Endothelial cell of umbilical vein (primary cell): ENCODE results near the gene PSMB2. TPM values are rescaled to one million over a fixed set of nuclear protein-coding genes. Genes with fewer than 3 reads are reported as not detected.
A peak's percentile ranks its signal among the peaks of the same experiment; 100 is the strongest.

Experiments used
- BruUV-seq: library from RNA; stranded (reverse); fragments of 400-500 nt; replicated peaks from 2 replicates; lab custom pipeline; 2021; lab: Mats Ljungman, UMichigan
- CTCF ChIA-PET: fragments of 300-600, 350-600 bp; sonication (Branson Sonifier 250); formaldehyde crosslinking; loops from one replicate; lab custom pipeline; 2021; ENCODE audit warnings: antibody characterized with exemption, inconsistent platforms; lab: Charles Lee
- POLR2A ChIA-PET: fragments of 300-600, 350-600 bp; sonication (Branson Sonifier 250); formaldehyde crosslinking; loops from one replicate; lab custom pipeline; 2021; ENCODE audit warnings: antibody characterized with exemption, inconsistent platforms; lab: Charles Lee
- DNase-seq: peaks from one replicate; pipeline ENCODE4 v3.0.0-alpha.2; 2011; ENCODE audit warnings: low read depth, low spot score
- FAIRE-seq: peaks from 2 replicates; lab custom pipeline; 2011; peaks lifted over from hg19 to GRCh38; lab: Jason Lieb, UNC
- H2AFZ ChIP-seq: 2 replicates; pipeline ENCODE4 v1.6.0; 2012; ENCODE audit warnings: low read depth, low read length, control low read depth, inconsistent platforms
- H3K27ac ChIP-seq: 2 replicates; pipeline ENCODE4 v1.5.1; 2011; ENCODE audit warnings: low read depth, mild to moderate bottlenecking, control low read depth, low read length, moderate library complexity; ENCODE audit not compliant: insufficient read depth
- H3K27me3 ChIP-seq, 2 experiments: 2 replicates each; pipeline versions ENCODE4 v1.6.0 to v1.6.1; 2011; ENCODE audit warnings: low read length in 2 of 2, mixed read lengths in 1 of 2; ENCODE audit not compliant: control insufficient read depth in 2 of 2, insufficient read depth in 2 of 2
- H3K36me3 ChIP-seq, 2 experiments: 2 replicates in 1 of 2; 3 replicates in 1 of 2; pipeline ENCODE4 v1.5.1; 2011; ENCODE audit warnings: low read length in 2 of 2, mild to moderate bottlenecking in 1 of 2, moderate library complexity in 1 of 2; ENCODE audit not compliant: control insufficient read depth in 2 of 2, insufficient read depth in 2 of 2; ENCODE audit errors: extremely low read depth in 1 of 2
- H3K4me1 ChIP-seq: 3 replicates; pipeline ENCODE4 v1.5.1; 2011; ENCODE audit warnings: mild to moderate bottlenecking, low read length; ENCODE audit not compliant: control insufficient read depth, insufficient read depth; ENCODE audit errors: extremely low read depth
- H3K4me2 ChIP-seq: 2 replicates; pipeline ENCODE4 v1.6.1; 2011; ENCODE audit warnings: low read length, control low read depth, mixed read lengths; ENCODE audit not compliant: insufficient read depth
- H3K4me3 ChIP-seq, 3 experiments: fragments of 200-600 bp in 1 of 3; sonication (generic), shearing (Covaris generic) in 1 of 3; replicated peaks in 1 of 3; 2 replicates each; pipeline ENCODE4 v1.5.1; 2011 to 2016; ENCODE audit warnings: control low read depth in 3 of 3, low read length in 3 of 3, mild to moderate bottlenecking in 2 of 3, inconsistent platforms in 1 of 3, low read depth in 1 of 3, moderate library complexity in 1 of 3; ENCODE audit not compliant: insufficient read depth in 1 of 3
- H3K79me2 ChIP-seq: 2 replicates; pipeline ENCODE4 v1.6.0; 2012; ENCODE audit warnings: low read length, inconsistent platforms; ENCODE audit not compliant: control insufficient read depth, insufficient read depth
- H3K9ac ChIP-seq: replicated peaks from 2 replicates; pipeline ENCODE3; 2011; ENCODE audit warnings: low read length, control low read depth; ENCODE audit not compliant: insufficient read depth; ENCODE audit errors: extremely low read depth
- H3K9me1 ChIP-seq: replicated peaks from 3 replicates; pipeline ENCODE4 v1.6.0; 2011; ENCODE audit warnings: mild to moderate bottlenecking, low read length; ENCODE audit not compliant: control insufficient read depth, insufficient read depth; ENCODE audit errors: extremely low read depth
- H3K9me3 ChIP-seq: replicated peaks from 2 replicates; pipeline ENCODE4 v1.5.1; 2012; ENCODE audit warnings: low read length, inconsistent platforms; ENCODE audit not compliant: control insufficient read depth, insufficient read depth
- H4K20me1 ChIP-seq: replicated peaks from 2 replicates; pipeline ENCODE3; 2011; ENCODE audit warnings: mild to moderate bottlenecking, low read length; ENCODE audit not compliant: control insufficient read depth, insufficient read depth; ENCODE audit errors: extremely low read depth
- EZH2 ChIP-seq: IDR thresholded peaks from 2 replicates; pipeline ENCODE4 v1.6.1; 2012; ENCODE audit warnings: borderline replicate concordance, low read depth, mild to moderate bottlenecking, moderate library complexity, low read length, inconsistent platforms; ENCODE audit not compliant: severe bottlenecking
- FOS ChIP-seq: IDR thresholded peaks from 2 replicates; pipeline ENCODE4 v1.6.1; 2011; ENCODE audit warnings: mild to moderate bottlenecking, low read length, moderate library complexity, borderline replicate concordance; ENCODE audit not compliant: insufficient read depth
- GATA2 ChIP-seq: IDR thresholded peaks from 2 replicates; pipeline ENCODE4 v1.7.0; 2011; ENCODE audit warnings: low read depth, mild to moderate bottlenecking, moderate library complexity, mixed read lengths, low read length; ENCODE audit not compliant: insufficient read length, insufficient read depth
- POLR2A ChIP-seq: IDR thresholded peaks from 2 replicates; pipeline ENCODE4 v1.6.1; 2012; ENCODE audit warnings: low read depth, mild to moderate bottlenecking, control low read depth, low read length
- dilution Hi-C: fragments of 300-500 bp; cut with MboI; formaldehyde crosslinking; loops from one replicate; pipeline ENCODE4 v1.15.0; 2019; ENCODE audit warnings: low sequenced_read_pairs; ENCODE audit not compliant: extremely low pct_ligation_motif_present
- intact Hi-C: fragments of 100-400 bp; cut with micrococcal nuclease; formaldehyde crosslinking; loops from one replicate; pipeline ENCODE4 v1.10.0; 2022
- polyA plus RNA-seq, 4 experiments: library from polyadenylated mRNA; depleted of rRNA in 3 of 4; stranded (reverse) in 3 of 4; unstranded in 1 of 4; fragments of >200 nt; gene quantifications; 2 replicates each; pipeline versions ENCODE4 v1.2.1 to v1.2.3, GENCODE V29; 2011 to 2012; ENCODE audit warnings: missing spikeins in 1 of 4
- total RNA-seq: library from RNA; stranded (reverse); gene quantifications from 2 replicates; pipeline ENCODE4 v1.2.3, GENCODE V29; 2021
- TF ChIP-seq, protein P1 (sequence below), 2 donors: IDR thresholded peaks; 1 replicate in 1 of 2; 2 replicates in 1 of 2; pipeline ENCODE4 v1.5.1; 2011; ENCODE audit warnings: low read length in 2 of 2, mild to moderate bottlenecking in 2 of 2, moderate library complexity in 2 of 2, control low read depth in 1 of 2, inconsistent platforms in 1 of 2, low read depth in 1 of 2; ENCODE audit not compliant: insufficient read depth in 1 of 2; ENCODE audit errors: extremely low read depth in 1 of 2
- TF ChIP-seq, protein P2 (sequence below): IDR thresholded peaks from 2 replicates; pipeline ENCODE4 v1.6.1; 2011; ENCODE audit not compliant: insufficient read depth, insufficient read length

Gene PSMB2
- total and polyA plus RNA-seq, 2 donors (not counting 3 experiments of a cell fraction or from before 2014, with no cell fraction given), result 93.6 to 118 TPM

GRCh38 chr1:35556484-35557117, 84.7 kb downstream of the PSMB2 start:
- ChIA-PET POLR2A (interaction anchor here (2.3 kb wide), 1 partner anchor 104 kb away, joined by 15 read pairs; no protein-coding TSS in a partner anchor), CTCF (interaction anchor here (1.6 to 8.5 kb wide), 3 partner anchors 8 to 104 kb away, joined by 9 to 155 read pairs (median 10); no protein-coding TSS in a partner anchor)
- Histone ChIP-seq H3K27ac (peak overlapping the region; percentile 65), H3K4me3 (peak overlapping the region; percentile 46 to 59 (median 53)), H3K9me1 (no peaks in the 10 kb centered on the region), H3K4me2 (peak overlapping the region; percentile 93), H3K9me3 (no peaks in the 10 kb centered on the region), H3K79me2 (peaks cover 13% of the 10 kb centered on the region), H3K27me3 (no peaks in the 10 kb centered on the region), H3K4me1 (peaks cover 6% of the 10 kb centered on the region), H3K9ac (peak overlapping the region; percentile 74), H2AFZ (peak overlapping the region; percentile 73), H3K36me3 (no peaks in the 10 kb centered on the region), H4K20me1 (no peaks in the 10 kb centered on the region)
- dilution Hi-C loops (no loop called here), intact Hi-C loops (loop anchor here (1.0 to 10.0 kb wide), 4 partner anchors 50 to 364 kb away; partner anchors contain the start of gene SFPQ)
- TSS peak; percentile 27 for BruUV-seq
- DNase-seq, result no peak
- no peak for FAIRE-seq
- no peak for TF ChIP-seq FOS
- TF ChIP-seq EZH2, result no peak
- TF ChIP-seq, protein P1, sequence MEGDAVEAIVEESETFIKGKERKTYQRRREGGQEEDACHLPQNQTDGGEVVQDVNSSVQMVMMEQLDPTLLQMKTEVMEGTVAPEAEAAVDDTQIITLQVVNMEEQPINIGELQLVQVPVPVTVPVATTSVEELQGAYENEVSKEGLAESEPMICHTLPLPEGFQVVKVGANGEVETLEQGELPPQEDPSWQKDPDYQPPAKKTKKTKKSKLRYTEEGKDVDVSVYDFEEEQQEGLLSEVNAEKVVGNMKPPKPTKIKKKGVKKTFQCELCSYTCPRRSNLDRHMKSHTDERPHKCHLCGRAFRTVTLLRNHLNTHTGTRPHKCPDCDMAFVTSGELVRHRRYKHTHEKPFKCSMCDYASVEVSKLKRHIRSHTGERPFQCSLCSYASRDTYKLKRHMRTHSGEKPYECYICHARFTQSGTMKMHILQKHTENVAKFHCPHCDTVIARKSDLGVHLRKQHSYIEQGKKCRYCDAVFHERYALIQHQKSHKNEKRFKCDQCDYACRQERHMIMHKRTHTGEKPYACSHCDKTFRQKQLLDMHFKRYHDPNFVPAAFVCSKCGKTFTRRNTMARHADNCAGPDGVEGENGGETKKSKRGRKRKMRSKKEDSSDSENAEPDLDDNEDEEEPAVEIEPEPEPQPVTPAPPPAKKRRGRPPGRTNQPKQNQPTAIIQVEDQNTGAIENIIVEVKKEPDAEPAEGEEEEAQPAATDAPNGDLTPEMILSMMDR (IDR thresholded peaks at IDR 0.05; ENCODE audit: extremely low read depth in 1 of 2, insufficient read depth in 1 of 2, low read depth in 1 of 2, low read length in 2 of 2), result no peak
- no peak for TF ChIP-seq POLR2A
- no peak for TF ChIP-seq GATA2
- TF ChIP-seq, protein P2, sequence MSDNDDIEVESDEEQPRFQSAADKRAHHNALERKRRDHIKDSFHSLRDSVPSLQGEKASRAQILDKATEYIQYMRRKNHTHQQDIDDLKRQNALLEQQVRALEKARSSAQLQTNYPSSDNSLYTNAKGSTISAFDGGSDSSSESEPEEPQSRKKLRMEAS, result no peak
